ENCODE measurements around the gene HNRNPUL2.
A peak's percentile ranks its signal among the peaks of the same experiment; 100 is the strongest.
"Not testable (repeated sequence)": the region's sequence is repeated elsewhere in the genome, so short reads cannot be mapped to it uniquely, and the experiment has no call there.

HNRNPUL2 gene

GRCh38 chr11:62727165-62727871, at the start of gene HNRNPUL2:
TSS of gene HNRNPUL2 (minus strand) at chr11:62727457. CDS start at chr11:62727156, 301 bp downstream.
- DNase-seq: peak; percentile 98

GRCh38 chr11:62775646-62776045, 48.4 kb upstream of the HNRNPUL2 start:
- no peak for DNase-seq

GRCh38 chr11:62774407-62774806, 47.1 kb upstream of the HNRNPUL2 start:
- DNase-seq: no peak

GRCh38 chr11:62771144-62772021, 44.1 kb upstream of the HNRNPUL2 start, which contains the start of gene TAF6L:
TSS of gene TAF6L (plus strand) at chr11:62771396. CDS start at chr11:62775784, 4,388 bp downstream.
- peak; percentile 95 for DNase-seq

GRCh38 chr11:62770778-62771143, 43.5 kb upstream of the HNRNPUL2 start:
- no peak for DNase-seq

- DNase-seq: not testable (repeated sequence)
Observed at GRCh38 chr11:62760867-62761227, 33.6 kb upstream of the HNRNPUL2 start.

- no peak for DNase-seq
Observed at GRCh38 chr11:62757846-62758788, 30.9 kb upstream of the HNRNPUL2 start.

- DNase-seq: no peak
Observed at GRCh38 chr11:62755086-62755615, 27.9 kb upstream of the HNRNPUL2 start.

- DNase-seq: peak; percentile 97
Observed at GRCh38 chr11:62753736-62754603, 26.7 kb upstream of the HNRNPUL2 start, which contains the start of gene ZBTB3. TSS of gene ZBTB3 (minus strand) at chr11:62754160. CDS start at chr11:62753664, 496 bp downstream.

GRCh38 chr11:62752994-62753735, 25.9 kb upstream of the HNRNPUL2 start:
- DNase-seq: no peak

- DNase-seq: no peak
Observed at GRCh38 chr11:62752177-62752785, 25.0 kb upstream of the HNRNPUL2 start.

GRCh38 chr11:62749931-62750330, 22.7 kb upstream of the HNRNPUL2 start:
- DNase-seq: not testable (repeated sequence)

GRCh38 chr11:62747475-62748160, 20.4 kb upstream of the HNRNPUL2 start:
- DNase-seq: no peak

GRCh38 chr11:62737196-62737595, 9.9 kb upstream of the HNRNPUL2 start:
- no peak for DNase-seq

GRCh38 chr11:62732830-62733229, 5.6 kb upstream of the HNRNPUL2 start:
- DNase-seq: no peak

- not testable (repeated sequence) for DNase-seq
Observed at GRCh38 chr11:62730076-62730475, 2.8 kb upstream of the HNRNPUL2 start.

- DNase-seq: peak; percentile 82
Observed at GRCh38 chr11:62728171-62728988, 1.1 kb upstream of the HNRNPUL2 start, which contains the start of gene TTC9C. TSS of gene TTC9C (plus strand) at chr11:62728486. CDS start at chr11:62728849, 363 bp downstream.

GRCh38 chr11:62727872-62728170, 564 bp upstream of the HNRNPUL2 start:
- peak; percentile 82 for DNase-seq

- DNase-seq: no peak
Observed at GRCh38 chr11:62726915-62727164, 417 bp downstream of the HNRNPUL2 start.

Data from stimulated activated naive CD4-positive, alpha-beta T cell treated with Interleukin-2 at 50 U/mL for 16 hours (primary cell).